Renal cortex interstitium (tissue), 11 donors: ENCODE measurements around the gene CFAP206. TPM values are rescaled to one million over a fixed set of nuclear protein-coding genes. Genes with fewer than 3 reads are reported as not detected.
A peak's percentile ranks its signal among the peaks of the same experiment; 100 is the strongest.
"Not testable (repeated sequence)": the region's sequence is repeated elsewhere in the genome, so short reads cannot be mapped to it uniquely, and the experiment has no call there.

Experiments
- DNase-seq, 11 donors: peaks; one replicate each; pipeline ENCODE4 v3.0.0-alpha.2; 2013; ENCODE audit warnings: low read depth in 9 of 11, low spot score in 4 of 11; ENCODE audit errors: extremely low read depth in 1 of 11
- polyA plus RNA-seq, 3 donors: library from polyadenylated mRNA; unstranded; fragments of 120-200 nt; gene quantifications; one replicate each; pipeline ENCODE4 v1.2.1, GENCODE V29; 2013; ENCODE audit not compliant: insufficient read length in 3 of 3

CFAP206 gene
- polyA plus RNA-seq, 3 donors: 2.9 to 3.5 (median 3.2) TPM

DNA sequence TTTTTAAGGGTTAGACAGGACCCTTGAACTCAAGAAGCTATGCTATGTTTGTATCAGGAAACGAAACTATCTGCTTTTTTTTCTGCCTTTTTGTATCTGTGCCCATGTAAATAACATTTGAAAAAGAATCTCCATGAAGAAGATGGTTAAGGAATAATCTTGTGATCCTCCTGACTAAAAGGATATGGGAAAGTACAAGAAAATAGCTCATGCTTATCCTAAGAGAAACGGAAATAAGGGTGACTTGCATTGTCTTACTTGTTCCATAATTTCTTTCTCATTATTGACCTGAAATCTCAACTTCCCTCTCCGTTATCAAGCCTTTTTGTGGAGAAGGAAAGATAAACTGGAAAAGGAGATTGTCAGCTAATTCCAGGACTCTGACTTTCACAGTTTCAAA, 5.9 kb upstream of the CFAP206 start:
- no peak for DNase-seq

DNA sequence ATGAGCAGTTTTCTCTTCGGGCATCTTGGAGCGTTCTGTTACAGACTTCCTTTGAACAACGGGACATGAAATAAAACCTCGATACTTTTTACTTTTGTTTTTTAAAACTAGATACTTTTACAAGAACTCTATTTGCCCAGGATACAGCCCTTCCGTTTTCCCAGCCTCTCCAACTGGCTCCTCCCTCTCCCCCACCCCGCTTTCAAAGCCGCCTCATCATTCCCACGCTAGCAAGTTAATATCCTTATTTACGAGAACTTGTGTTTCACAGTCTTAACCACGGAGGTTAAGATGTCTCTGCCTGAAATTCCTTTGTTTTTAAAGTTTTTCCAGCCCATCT, 241 bp upstream of the CFAP206 start:
- peak in 2 of 11 donors; percentile 39 to 42 for DNase-seq

DNA sequence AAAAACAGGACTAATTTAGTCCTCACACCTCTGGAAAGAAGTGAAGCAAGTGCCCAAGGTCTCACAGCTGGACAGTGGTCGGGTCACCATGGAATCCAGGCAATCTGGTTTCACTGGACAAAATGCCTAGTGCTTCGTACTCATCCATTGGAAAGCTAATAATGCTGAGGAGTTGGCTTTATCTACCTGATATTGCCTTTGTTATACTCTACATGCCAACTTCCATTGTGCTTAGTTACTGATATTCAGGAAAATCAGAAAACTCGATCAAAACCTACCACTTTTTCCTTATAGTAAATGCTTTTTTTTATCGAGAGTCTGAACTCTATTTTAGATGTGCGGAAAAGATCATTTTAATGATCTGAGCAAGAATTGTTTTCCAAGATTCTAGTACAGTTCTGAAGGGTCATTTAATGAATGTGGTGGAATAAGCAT, 966 bp downstream of the CFAP206 start:
- no peak for DNase-seq

DNA sequence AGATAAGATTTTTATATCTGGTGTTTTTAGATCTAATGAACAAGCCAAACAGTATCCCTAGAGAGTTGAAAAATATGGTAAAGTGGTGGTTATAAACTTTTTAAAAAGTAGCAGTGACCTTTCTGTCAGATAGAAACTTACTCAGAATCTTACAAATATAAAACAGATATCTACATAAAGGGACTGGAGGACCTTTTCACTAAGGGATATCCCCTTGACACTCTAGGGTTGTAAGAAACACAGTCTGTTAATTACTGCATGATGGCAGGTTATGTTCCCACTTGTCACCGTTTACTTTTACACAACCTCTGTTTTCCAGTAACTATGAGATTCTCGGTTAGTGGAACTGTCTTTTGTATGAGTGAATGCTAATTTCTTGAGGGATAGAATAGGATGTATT, 11.5 kb downstream of the CFAP206 start:
- DNase-seq: no peak

DNA sequence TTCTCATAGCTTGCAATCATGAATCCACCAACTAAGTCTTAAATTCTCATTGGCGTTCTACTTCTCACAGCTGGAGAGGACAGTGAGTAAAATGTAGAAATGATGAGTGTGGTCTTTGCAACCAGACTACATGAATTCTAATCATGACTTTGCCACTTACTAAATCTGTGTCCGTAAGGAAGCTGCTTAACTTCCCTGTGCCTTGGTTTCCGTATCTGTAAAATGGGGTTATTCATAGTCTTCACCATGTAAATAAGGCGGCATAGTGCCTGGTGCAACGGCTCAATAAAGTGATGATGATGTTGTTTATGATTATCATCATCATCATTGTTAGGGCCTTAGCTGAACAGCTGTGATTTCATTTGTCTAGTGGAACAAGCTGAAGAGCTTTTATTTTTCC, 12.6 kb downstream of the CFAP206 start:
- no peak for DNase-seq

DNA sequence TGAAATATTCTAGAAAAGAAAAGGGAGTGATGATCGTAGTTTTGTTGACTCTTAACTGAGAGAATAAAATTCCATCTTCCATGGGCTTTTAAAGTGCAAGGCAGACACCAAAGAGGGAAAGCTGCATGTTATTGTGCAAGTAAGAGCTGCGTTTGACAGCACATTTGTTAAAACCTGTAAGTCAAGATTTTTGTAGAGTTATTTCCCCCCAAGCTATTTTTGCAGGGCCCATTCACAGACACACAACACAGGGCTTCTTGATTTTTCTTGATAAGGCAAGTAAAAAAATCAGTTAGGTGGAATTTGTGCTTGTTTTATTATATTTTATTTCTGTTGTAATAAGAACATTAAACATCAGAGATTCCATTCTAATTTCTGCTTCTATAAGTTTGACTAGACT, 13.8 kb downstream of the CFAP206 start:
- no peak for DNase-seq

DNA sequence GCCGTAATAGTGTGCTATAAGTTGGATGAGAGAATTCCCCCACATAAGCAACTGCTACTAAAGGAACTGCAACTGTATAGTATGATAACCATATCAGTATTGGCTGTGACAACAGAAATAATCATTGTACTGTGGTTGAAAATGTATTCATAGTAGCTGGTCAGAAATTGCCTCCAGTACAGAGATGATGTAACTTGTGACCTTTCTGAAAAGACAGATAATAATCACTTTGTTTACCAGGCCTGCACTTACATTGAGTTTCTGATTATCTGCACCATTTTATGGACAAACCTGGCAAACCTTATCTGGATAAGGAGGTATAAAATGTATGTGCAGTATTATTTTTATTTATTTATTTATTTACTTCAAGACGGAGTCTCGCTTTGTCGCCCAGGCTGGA, 19.0 kb downstream of the CFAP206 start:
- no peak for DNase-seq

DNA sequence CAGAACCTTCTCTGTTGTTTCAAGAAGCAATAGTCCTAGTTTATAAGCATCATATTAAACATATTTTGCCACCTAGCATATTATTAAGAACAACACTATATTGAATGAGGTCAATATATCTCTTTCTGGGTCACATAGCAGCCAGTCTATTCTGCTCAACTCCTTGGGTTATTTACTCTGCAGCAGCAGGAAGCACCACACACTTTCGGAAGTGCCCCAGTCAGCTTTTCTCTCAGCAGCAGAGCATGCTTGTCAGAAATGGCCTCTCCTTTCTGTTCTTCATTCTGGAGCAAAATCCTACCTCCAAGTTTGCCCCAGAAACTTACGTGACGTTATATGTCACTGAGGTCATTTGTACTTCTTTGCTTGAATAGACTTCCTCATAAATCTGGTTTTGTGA, 22.7 kb downstream of the CFAP206 start:
- DNase-seq: no peak

DNA sequence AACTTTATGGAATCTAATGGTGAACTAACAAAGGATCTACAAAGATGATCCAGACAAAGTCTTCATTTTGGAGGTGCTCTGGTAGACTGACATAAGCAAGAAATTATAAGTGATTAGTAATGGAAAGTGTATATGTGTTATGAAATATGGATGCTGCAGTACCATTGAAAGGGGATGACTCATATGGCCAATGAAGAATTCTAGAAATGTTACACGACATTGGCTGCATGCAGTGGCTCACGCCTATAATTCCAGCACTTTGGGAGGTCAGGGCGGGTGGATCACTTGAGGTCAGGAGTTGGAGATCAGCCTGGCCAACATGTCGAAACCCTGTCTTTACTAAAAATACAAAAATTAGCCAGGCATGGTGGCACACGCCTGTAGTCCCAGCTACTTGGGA, 23.5 kb downstream of the CFAP206 start:
- DNase-seq: no peak

DNA sequence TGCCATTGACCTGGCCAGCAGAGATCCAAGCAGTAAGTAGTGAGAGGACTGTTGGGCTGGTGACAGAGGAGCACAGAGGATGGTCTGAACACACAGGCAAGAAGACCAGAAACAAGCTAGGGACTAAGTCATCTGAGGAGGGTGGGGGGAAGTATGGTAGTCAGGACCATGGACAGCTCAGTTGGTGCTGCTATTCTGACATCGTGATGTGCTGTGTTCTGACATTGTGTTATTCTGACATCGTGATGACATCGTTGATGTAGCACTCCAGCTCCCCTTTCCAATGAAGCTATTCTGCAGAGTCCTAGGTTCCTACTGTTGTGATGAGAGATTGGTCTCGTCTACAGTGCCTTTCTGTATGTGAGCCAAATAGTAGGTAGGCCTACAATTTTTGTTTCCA, 28.7 kb downstream of the CFAP206 start:
- DNase-seq: peak; percentile 58 to 85 (median 68)

DNA sequence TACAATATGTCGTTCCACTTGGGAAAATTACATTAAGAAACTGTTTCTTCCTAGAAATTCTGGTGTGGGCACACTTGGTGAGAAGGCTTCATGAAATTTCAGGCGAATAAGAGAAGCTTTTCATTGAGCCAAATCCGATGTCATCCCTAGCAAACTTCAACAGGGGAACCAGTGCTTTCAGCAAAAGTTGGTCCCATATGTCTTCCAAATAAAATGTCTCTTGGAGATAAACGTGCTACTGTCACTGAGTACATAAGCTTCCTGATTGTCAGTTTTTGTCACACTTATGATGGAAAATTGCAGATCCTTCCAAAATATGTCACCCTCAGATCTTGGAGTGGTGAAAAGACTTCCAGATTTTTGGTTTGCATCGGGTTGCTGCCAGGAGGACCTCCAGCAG, 33.9 kb downstream of the CFAP206 start:
- no peak for DNase-seq

DNA sequence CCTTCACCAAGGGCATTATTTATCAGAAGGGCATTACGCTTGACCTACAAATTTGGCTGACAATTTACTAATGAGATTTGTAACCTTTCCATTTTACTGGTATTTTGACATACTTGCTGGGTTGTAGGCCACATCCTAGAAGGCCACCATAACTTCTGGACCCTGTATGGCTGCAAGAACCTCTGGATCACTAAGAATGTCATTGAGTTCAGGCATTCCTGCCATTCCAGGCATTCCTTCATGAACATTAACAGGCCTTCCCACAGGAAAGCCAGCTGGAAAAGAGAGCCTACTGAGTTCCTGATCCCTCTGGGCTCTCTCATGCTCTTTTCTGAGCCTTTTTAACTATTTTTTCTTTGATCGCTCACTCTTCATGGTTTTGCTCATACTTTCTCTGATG, 36.6 kb downstream of the CFAP206 start:
- no peak for DNase-seq

DNA sequence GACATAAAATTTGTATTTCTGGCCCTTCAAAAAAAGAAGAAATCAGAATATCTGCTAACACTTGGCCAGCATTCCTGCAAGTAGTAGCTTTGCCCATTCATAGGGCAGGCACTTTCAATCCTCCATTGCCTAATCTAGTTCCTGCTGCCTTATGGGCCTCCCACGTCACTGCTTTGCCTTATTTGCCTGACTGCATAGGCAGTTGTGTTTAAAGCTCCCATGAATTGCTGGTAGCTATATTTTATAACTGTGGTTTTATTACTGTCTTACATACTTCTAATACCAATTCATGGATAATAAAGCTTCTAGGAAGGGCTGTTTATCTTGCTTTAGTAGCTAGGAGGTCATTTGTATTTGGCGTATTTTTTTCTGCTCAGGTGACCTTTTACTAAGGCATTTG, 57.3 kb downstream of the CFAP206 start:
- no peak for DNase-seq

DNA sequence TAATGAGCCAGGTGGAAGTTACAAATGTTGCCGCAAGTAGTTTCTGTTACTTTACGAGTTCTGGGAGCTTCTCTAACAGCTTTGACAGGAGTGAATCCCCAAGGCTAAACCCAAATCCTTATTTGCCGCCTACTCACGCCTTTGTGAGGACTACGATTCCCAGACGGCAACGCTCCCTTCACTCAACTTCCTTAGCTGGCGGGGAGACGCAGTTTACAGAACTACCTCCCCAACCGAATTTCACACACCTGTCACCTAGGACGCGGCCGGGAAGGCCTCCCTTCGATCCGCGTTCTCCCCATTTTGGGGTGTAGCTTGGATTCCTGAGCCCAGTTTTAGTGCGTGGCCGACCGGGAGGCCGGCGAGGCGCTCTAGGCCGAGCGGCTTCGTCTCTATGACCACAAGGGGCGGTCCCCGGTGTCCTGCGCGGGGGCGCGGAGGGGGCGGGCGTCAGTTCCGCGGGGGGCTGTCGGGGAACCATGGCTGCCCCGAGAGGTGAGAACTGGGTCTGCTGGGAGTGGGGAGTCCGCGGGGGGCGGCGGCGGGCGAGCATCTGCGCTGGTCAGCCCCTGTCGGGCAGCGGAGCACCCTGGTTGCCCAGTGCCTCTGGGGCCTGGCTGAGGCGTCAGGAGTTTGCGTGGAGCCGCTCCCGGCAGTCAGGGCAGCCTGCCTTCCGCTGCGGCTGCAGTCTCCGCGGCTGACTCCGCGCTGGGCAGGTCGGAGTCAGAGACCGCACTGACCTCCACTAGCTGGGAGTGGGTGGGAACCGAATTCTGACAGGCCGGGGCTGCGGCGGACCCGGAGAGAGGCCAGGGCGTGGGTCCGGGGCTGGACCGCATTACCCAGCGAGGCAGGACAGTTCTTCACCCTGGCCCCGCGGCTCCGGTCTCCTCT, 65.0 kb downstream of the CFAP206 start, which contains the start of gene SLC35A1:
TSS of gene SLC35A1 (plus strand) at position 450 of the 894 bp plus-strand sequence. CDS start at position 480, 30 bp downstream.
- peak; percentile 59 to 86 (median 79) for DNase-seq

DNA sequence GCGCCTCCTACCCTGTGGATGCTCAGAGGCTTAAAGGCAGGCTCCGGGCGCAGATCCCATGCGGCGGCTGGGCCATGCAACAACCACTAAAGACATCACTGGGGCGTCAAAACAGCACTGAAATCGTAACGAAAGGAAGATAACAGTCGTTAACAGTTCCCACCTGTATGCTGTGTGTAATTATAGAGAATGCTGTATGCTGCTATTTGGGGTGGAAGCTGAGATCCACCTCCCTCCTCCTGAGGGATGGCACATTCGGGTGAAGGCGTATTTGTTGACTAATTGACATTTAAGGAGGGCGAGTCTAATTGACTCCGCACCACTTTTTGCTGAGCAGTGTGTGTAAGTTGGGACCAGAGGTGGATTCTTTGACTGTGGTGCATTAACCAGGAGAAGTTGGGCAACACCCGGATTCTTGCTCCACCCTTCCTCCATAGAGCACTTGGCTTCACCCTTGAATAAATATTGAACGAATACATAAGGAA, 65.7 kb downstream of the CFAP206 start:
- peak in 6 of 11 donors; percentile 3 to 36 (median 13) for DNase-seq

DNA sequence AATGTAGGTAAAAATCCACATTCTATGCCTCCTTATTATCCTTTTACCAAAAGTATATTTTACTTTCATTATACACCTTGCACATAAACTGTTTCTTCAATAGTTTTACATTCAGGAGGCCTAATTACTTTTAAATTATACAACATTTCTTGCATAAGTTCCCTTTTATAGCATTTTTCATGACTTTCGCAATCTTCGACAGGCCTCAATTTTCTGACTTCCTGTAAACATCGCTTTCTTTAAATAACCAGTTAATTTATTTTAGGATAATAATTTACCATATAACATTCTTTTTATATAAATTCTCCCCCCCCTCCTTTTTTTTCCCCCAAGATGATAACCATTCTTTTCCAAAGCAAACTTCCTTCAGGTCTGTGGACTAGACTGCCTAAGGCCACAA, 74.2 kb downstream of the CFAP206 start:
- no peak for DNase-seq

DNA sequence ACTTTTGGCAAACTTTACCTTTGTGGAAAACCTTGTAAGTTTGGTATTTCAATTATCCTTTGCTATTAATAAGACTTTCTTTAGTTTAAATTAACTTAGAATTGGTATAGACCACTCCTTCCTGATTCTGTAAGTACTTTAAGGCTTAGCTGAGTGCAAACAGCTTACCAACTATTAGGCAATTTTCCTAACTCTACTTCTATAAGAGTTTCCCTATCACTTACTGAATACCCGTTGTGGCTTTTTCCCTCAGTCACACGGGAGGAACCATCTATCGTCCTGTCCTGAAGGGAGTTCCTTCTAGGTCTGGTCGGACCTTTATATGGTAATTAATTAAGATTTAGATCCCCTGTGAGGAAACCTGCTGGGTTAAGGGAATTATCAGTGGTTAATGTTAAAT, 74.6 kb downstream of the CFAP206 start:
- no peak for DNase-seq

DNA sequence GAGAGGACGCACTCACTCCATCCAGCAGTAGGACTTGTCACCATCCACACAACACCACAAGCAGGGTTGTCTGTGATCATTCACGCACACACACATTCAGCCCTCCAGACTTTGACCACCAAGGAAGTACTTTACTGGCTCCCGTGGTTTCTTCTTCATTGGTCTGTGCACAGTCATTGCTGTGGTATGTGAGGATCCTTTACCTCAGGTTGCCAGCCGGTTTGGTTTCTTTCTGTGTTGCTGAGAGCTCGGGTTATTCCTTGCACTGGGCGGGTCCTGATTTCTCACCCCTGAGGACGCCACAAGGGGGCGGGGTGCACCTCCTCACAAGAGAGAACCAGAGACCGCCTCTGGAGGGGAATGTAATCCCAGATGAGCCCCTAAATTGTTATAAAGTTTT, 76.2 kb downstream of the CFAP206 start:
- DNase-seq: no peak

DNA sequence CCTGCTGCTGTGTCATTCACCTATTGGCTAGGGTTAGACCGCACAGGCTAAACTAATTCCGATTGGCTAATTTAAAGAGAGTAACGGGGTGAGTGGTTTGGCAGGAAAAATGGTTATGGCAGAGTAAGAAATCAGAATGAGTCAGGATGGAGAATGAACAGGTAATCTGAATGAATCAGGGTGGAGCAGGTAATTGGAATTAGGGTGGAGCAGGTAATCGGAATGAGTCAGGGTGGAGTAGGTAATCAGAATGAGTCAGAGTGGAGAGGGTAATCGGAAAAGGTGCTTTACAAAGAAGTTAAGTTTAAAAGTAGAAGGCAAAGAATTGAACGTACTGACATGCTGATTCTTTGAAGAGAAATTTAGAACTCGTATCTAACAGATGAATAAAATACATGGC, 76.7 kb downstream of the CFAP206 start:
- DNase-seq: no peak

DNA sequence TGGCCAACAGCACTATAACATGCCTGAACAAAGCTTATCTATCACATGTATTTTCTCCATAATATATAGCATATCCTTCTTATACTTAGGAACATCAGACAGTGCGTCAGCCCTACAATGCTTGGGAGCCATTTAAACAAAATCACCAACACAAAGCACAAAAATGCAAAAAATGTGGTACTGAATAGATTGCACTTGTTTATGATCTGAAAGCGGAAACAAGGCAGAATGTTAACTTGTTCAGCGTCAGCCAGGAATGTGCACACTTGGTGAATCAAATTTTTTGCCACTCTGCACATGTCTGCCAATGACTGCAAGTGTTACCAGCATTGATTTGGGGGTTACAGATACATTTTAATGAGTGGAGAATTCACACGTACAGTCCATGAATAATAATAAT, 79.8 kb downstream of the CFAP206 start:
- no peak for DNase-seq

DNA sequence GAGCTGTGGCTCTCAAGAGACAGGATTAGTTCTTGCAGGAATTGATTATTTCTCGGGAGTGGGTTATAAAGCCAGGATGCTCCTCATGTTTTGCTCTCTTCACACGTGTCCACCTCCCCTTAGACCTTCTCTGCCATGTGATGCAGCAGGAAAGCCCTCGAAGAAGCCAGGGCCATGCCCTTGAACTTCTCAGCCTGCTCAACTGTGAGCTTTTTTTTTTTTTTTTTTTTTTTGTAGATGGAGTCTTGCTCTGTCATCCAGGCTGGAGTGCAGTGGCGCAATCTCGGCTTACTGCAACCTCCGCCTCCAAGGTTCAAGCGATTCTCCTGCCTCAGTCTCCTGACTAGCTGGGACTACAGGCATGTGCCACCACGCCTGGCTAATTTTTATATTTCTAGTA, 81.6 kb downstream of the CFAP206 start:
- not testable (repeated sequence) for DNase-seq
